ENCODE measurements around the gene TAX1BP3. TPM values are rescaled to one million over a fixed set of nuclear protein-coding genes. Genes with fewer than 3 reads are reported as not detected.

TAX1BP3 gene
- total and polyA plus RNA-seq, 9 of the 15 experiments (the other 6 are each of a cell fraction or from before 2014, with no cell fraction given), result 0.99 to 14.5 (median 6.2) TPM

- no peak for TF ChIP-seq USF2 (CRISPR knock-in tag; IDR thresholded peaks at IDR 0.05)
These were observed 24.8 kb upstream of the TAX1BP3 start (continued) for GRCh38 chr17:3693141-3693540.

- peak in 1 of 2 experiments; percentile 51; a peak in 2 of 4 replicates for TF ChIP-seq RAD21 (CRISPR knock-in tag; conservative IDR thresholded peaks at IDR 0.05 in 1 of 2, IDR thresholded peaks at IDR 0.05 in 1 of 2)
- no peak for TF ChIP-seq ZFP36 (IDR thresholded peaks at IDR 0.05; ENCODE audit: low read depth, low read length, partially characterized antibody)
- TF ChIP-seq ZNF121 (CRISPR knock-in tag; conservative IDR thresholded peaks at IDR 0.05), result peak; percentile 81
- peak; percentile 44 to 50 (median 45) for TF ChIP-seq CTCF (IDR thresholded peaks at IDR 0.05 in 2 of 3, conservative IDR thresholded peaks at IDR 0.05 in 1 of 3; ENCODE audit: insufficient read depth in 2 of 3, low read depth in 1 of 3, low read length in 3 of 3)
- H3K4me3 ChIP-seq, result no peak overlapping the region
- in situ Hi-C loops (cut with MboI) (no loop called here), intact Hi-C loops (cut with micrococcal nuclease) (loop anchor here (10.0 kb wide), 1 partner anchor 88 kb away; the partner anchor contains the start of gene TRPV1)
- H3K4me2 ChIP-seq (ENCODE audit: insufficient read depth, low read length), result no peak overlapping the region
- H3K27me3 ChIP-seq (ENCODE audit: control insufficient read depth in 2 of 2, insufficient read depth in 2 of 2, low read length in 2 of 2), result no peaks in the 10 kb centered on the region
- BruUV-seq (replicated peaks), result no TSS peak
- ChIA-PET CTCF (ENCODE audit: low intra/inter-chr PET ratio) (interaction anchor here (1.1 to 1.7 kb wide), 2 partner anchors 90 to 844 kb away, joined by 3 to 9 read pairs; no protein-coding TSS in a partner anchor), POLR2A (interaction anchor here (0.6 kb wide), 1 partner anchor 254 kb away, joined by 3 read pairs; no protein-coding TSS in a partner anchor)
- H3K4me1 ChIP-seq (replicated peaks in 1 of 2; ENCODE audit: control insufficient read depth in 2 of 2, insufficient read depth in 2 of 2, low read length in 2 of 2), result peaks cover 0 to 42% of the 10 kb centered on the region in 2 experiments; a peak in 2 of 5 replicates
- no peaks in the 10 kb centered on the region for H3K9me3 ChIP-seq (replicated peaks; ENCODE audit: control insufficient read depth, insufficient read depth, low read depth, low read length)
- H3K9me1 ChIP-seq (ENCODE audit: control insufficient read depth, insufficient read depth, low read length), result no peaks in the 10 kb centered on the region
- H4K20me1 ChIP-seq (replicated peaks; ENCODE audit: control insufficient read depth, insufficient read depth, low read length), result no peaks in the 10 kb centered on the region
- DNase-seq (ENCODE audit: extremely low read depth in 1 of 4, low spot score in 3 of 4) (peak in 2 of 4 experiments; percentile 37 to 39), FAIRE-seq (peak; percentile 11), ATAC-seq (peak; percentile 64)
- H3K36me3 ChIP-seq (ENCODE audit: control insufficient read depth, insufficient read depth, low read length), result no peaks in the 10 kb centered on the region
- H3K27ac ChIP-seq (ENCODE audit: extremely low read depth, low read depth, low read length), result no peak overlapping the region
- no peak overlapping the region for H2AFZ ChIP-seq (ENCODE audit: low read depth, low read length)
- no peak overlapping the region for H3K9ac ChIP-seq (ENCODE audit: insufficient read depth in 1 of 2, low read depth in 2 of 2, low read length in 2 of 2)
- H3K79me2 ChIP-seq (ENCODE audit: control insufficient read depth, insufficient read depth, low read length), result no peaks in the 10 kb centered on the region
- WGBS (ENCODE audit: insufficient coverage, low coverage, missing lambda C conversion rate), result 7% methylated on average over 7 of the region's 9 CpGs
These were observed 24.0 kb upstream of the TAX1BP3 start for GRCh38 chr17:3692346-3692745.

All from K562 (cell line).